Measurements from ENCODE around the gene IFT122. TPM values are rescaled to one million over a fixed set of nuclear protein-coding genes. Genes with fewer than 3 reads are reported as not detected.

The IFT122 gene
- total RNA-seq, 2 experiments from 2014 or later = 22.7 to 26.7 TPM

DNA sequence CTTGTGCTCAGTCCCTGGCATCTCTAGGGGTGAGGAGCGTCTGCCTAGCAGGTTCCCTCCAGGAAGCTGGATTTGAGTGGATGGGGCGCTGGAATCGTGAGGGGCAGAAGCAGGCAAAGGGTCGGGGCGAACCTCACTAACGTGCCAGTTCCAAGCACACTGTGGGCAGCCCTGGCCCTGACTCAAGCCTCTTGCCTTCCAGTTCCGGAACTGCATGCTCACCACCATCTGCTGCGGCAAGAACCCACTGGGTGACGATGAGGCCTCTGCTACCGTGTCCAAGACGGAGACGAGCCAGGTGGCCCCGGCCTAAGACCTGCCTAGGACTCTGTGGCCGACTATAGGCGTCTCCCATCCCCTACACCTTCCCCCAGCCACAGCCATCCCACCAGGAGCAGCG lies 93.4 kb downstream of the IFT122 start:
- POLR2A ChIA-PET = no interaction called here
- H3K27me3 Mint-ChIP-seq = no peaks in the 10 kb centered on the region

DNA sequence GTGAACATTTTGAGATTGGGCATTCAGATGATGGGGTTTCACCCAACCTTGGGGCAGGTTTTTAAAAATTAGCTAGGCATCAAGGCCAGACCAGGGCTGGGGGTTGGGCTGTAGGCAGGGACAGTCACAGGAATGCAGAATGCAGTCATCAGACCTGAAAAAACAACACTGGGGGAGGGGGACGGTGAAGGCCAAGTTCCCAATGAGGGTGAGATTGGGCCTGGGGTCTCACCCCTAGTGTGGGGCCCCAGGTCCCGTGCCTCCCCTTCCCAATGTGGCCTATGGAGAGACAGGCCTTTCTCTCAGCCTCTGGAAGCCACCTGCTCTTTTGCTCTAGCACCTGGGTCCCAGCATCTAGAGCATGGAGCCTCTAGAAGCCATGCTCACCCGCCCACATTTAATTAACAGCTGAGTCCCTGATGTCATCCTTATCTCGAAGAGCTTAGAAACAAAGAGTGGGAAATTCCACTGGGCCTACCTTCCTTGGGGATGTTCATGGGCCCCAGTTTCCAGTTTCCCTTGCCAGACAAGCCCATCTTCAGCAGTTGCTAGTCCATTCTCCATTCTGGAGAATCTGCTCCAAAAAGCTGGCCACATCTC lies 94.5 kb downstream of the IFT122 start:
- Mint-ChIP-seq H3K9me3 (no peaks in the 10 kb centered on the region), H3K4me3 (no peak overlapping the region), H3K27me3 (no peaks in the 10 kb centered on the region), H3K4me1 (ENCODE audit: low read depth) (no peaks in the 10 kb centered on the region), H3K27ac (no peak overlapping the region), H3K36me3 (ENCODE audit: low read depth) (no peaks in the 10 kb centered on the region)
- POLR2A ChIA-PET = no interaction called here
- H3K27ac ChIP-seq (ENCODE audit: low read depth in 1 of 2, low read length in 2 of 2) = no peak overlapping the region
- no peaks in the 10 kb centered on the region for H3K4me1 ChIP-seq (ENCODE audit: insufficient read depth, low read length)
- CTCF ChIA-PET = no interaction called here
- H3K27me3 ChIP-seq (ENCODE audit: control insufficient read depth in 1 of 2, insufficient read depth in 2 of 2, low read length in 2 of 2) = no peaks in the 10 kb centered on the region
- intact Hi-C loops (cut with DNase I, micrococcal nuclease) = no loop called here
- ATAC-seq (ENCODE audit: poor library complexity) = no peak
- TF ChIP-seq, protein P1, sequence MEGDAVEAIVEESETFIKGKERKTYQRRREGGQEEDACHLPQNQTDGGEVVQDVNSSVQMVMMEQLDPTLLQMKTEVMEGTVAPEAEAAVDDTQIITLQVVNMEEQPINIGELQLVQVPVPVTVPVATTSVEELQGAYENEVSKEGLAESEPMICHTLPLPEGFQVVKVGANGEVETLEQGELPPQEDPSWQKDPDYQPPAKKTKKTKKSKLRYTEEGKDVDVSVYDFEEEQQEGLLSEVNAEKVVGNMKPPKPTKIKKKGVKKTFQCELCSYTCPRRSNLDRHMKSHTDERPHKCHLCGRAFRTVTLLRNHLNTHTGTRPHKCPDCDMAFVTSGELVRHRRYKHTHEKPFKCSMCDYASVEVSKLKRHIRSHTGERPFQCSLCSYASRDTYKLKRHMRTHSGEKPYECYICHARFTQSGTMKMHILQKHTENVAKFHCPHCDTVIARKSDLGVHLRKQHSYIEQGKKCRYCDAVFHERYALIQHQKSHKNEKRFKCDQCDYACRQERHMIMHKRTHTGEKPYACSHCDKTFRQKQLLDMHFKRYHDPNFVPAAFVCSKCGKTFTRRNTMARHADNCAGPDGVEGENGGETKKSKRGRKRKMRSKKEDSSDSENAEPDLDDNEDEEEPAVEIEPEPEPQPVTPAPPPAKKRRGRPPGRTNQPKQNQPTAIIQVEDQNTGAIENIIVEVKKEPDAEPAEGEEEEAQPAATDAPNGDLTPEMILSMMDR (IDR thresholded peaks at IDR 0.05) = no peak
- H3K36me3 ChIP-seq (ENCODE audit: insufficient read depth, low read length) = no peaks in the 10 kb centered on the region
- H3K9me3 ChIP-seq (ENCODE audit: control insufficient read depth in 1 of 2, insufficient read depth in 1 of 2, low read length in 2 of 2) = no peaks in the 10 kb centered on the region
- no peak for DNase-seq
- no peak overlapping the region for H3K4me3 ChIP-seq (ENCODE audit: low read length)

More for the DNA sequence above, 93.4 kb downstream of the IFT122 start:
- Mint-ChIP-seq H3K4me3 (no peak overlapping the region), H3K9me3 (no peaks in the 10 kb centered on the region), H3K36me3 (ENCODE audit: low read depth) (no peaks in the 10 kb centered on the region), H3K27ac (no peak overlapping the region), H3K4me1 (ENCODE audit: low read depth) (no peaks in the 10 kb centered on the region)
- no peaks in the 10 kb centered on the region for H3K9me3 ChIP-seq (ENCODE audit: control insufficient read depth in 1 of 2, insufficient read depth in 1 of 2, low read length in 2 of 2)
- DNase-seq (no peak), ATAC-seq (ENCODE audit: poor library complexity) (no peak)
- no peak overlapping the region for H3K4me3 ChIP-seq (ENCODE audit: low read length)
- intact Hi-C loops (cut with DNase I, micrococcal nuclease) = no loop called here
- no peaks in the 10 kb centered on the region for H3K36me3 ChIP-seq (ENCODE audit: insufficient read depth, low read length)
- no peaks in the 10 kb centered on the region for H3K27me3 ChIP-seq (ENCODE audit: control insufficient read depth in 1 of 2, insufficient read depth in 2 of 2, low read length in 2 of 2)
- CTCF ChIA-PET = no interaction called here
- H3K4me1 ChIP-seq (ENCODE audit: insufficient read depth, low read length) = no peaks in the 10 kb centered on the region
- H3K27ac ChIP-seq (ENCODE audit: low read depth in 1 of 2, low read length in 2 of 2) = no peak overlapping the region
- TF ChIP-seq, protein P1 (IDR thresholded peaks at IDR 0.05) = no peak

DNA sequence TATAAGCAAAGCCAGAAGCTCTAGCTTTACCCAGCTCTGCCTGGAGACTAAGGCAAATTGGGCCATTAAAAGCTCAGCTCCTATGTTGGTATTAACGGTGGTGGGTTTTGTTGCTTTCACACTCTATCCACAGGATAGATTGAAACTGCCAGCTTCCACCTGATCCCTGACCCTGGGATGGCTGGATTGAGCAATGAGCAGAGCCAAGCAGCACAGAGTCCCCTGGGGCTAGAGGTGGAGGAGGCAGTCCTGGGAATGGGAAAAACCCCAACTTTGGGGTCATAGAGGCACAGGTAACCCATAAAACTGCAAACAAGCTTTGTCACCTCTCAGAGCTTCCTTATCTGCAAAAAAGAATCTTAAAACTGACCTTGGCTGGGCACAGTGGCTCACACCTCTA lies 95.1 kb downstream of the IFT122 start:
- CTCF ChIA-PET = no interaction called here
- POLR2A ChIA-PET = no interaction called here
- TF ChIP-seq, protein P1 (IDR thresholded peaks at IDR 0.05) = no peak
- Mint-ChIP-seq H3K9me3 (no peaks in the 10 kb centered on the region), H3K27ac (no peak overlapping the region), H3K27me3 (no peaks in the 10 kb centered on the region), H3K4me3 (no peak overlapping the region), H3K36me3 (ENCODE audit: low read depth) (no peaks in the 10 kb centered on the region), H3K4me1 (ENCODE audit: low read depth) (no peaks in the 10 kb centered on the region)
- ATAC-seq (ENCODE audit: poor library complexity) (no peak), DNase-seq (no peak)
- H3K9me3 ChIP-seq (ENCODE audit: control insufficient read depth in 1 of 2, insufficient read depth in 1 of 2, low read length in 2 of 2) = no peaks in the 10 kb centered on the region
- no peaks in the 10 kb centered on the region for H3K36me3 ChIP-seq (ENCODE audit: insufficient read depth, low read length)
- intact Hi-C loops (cut with DNase I, micrococcal nuclease) = no loop called here
- no peaks in the 10 kb centered on the region for H3K4me1 ChIP-seq (ENCODE audit: insufficient read depth, low read length)
- no peak overlapping the region for H3K27ac ChIP-seq (ENCODE audit: low read depth in 1 of 2, low read length in 2 of 2)
- no peaks in the 10 kb centered on the region for H3K27me3 ChIP-seq (ENCODE audit: control insufficient read depth in 1 of 2, insufficient read depth in 2 of 2, low read length in 2 of 2)
- H3K4me3 ChIP-seq (ENCODE audit: low read length) = no peak overlapping the region
